ENCODE data around the gene CCS. TPM values are rescaled to one million over a fixed set of nuclear protein-coding genes. Genes with fewer than 3 reads are reported as not detected.

Gene CCS
- 87.8 and 98.5 TPM in 2 replicates for total RNA-seq
- 81.9 TPM for total RNA-seq (2013)
- polyA plus RNA-seq, result 162 and 174 TPM in 2 replicates
- polyA minus RNA-seq, result 31.2 and 51.2 TPM in 2 replicates

- TF ChIP-seq CTCF (IDR thresholded peaks at IDR 0.05) (peak; percentile 77), EZH2 (IDR thresholded peaks at IDR 0.05; ENCODE audit: borderline replicate concordance, insufficient read depth, low read depth, low read length, poor library complexity, severe bottlenecking) (no peak)
- peak; percentile 95 for ATAC-seq (ENCODE audit: low read depth)
- POLR2A ChIA-PET, result interaction anchor here (0.5 to 2.2 kb wide), 5 partner anchors 16 to 1105 kb away, joined by 4 to 17 read pairs (median 5); partner anchors contain the start of genes RBM14, RBM4 and RBM4B
- Histone ChIP-seq H2AFZ (ENCODE audit: insufficient read depth, low read depth, low read length, poor library complexity, severe bottlenecking) (peak within 1 kb of the TSS; percentile 96), H3K4me2 (replicated peaks; ENCODE audit: low read depth, low read length, poor library complexity, severe bottlenecking) (peak within 1 kb of the TSS; percentile 96), H4K20me1 (ENCODE audit: control insufficient read depth, insufficient read depth, low read length, poor library complexity, severe bottlenecking) (no peaks in the 10 kb centered on the region), H3K79me2 (ENCODE audit: control insufficient read depth, insufficient read depth, low read length) (peaks cover 58% of the 10 kb centered on the region), H3K27me3 (replicated peaks in 1 of 4; ENCODE audit: control extremely low read depth in 1 of 4, control insufficient read depth in 3 of 4, insufficient read depth in 4 of 4, low read length in 3 of 4) (no peaks in the 10 kb centered on the region), H3K27ac (ENCODE audit: low read length in 2 of 2) (peak within 1 kb of the TSS; percentile 61 to 86), H3K4me1 (ENCODE audit: control insufficient read depth in 2 of 2, insufficient read depth in 2 of 2, low read length in 2 of 2) (peaks cover 28 to 29% of the 10 kb centered on the region in 2 donors), H3K4me3 (ENCODE audit: control extremely low read depth in 1 of 5, extremely low read depth in 1 of 5, insufficient read depth in 1 of 5, low read depth in 2 of 5, low read length in 4 of 5) (peak within 1 kb of the TSS; percentile 63 to 84 (median 77)), H3K36me3 (replicated peaks in 1 of 2; ENCODE audit: control extremely low read depth in 1 of 2, control insufficient read depth in 1 of 2, extremely low read depth in 1 of 2, insufficient read depth in 2 of 2, low read length in 1 of 2) (peaks cover 0 to 4% of the 10 kb centered on the region in 2 experiments), H3K9me3 (ENCODE audit: control extremely low read depth in 1 of 3, control insufficient read depth in 2 of 3, insufficient read depth in 1 of 3, low read length in 2 of 3) (no peaks in the 10 kb centered on the region), H3K9ac (ENCODE audit: low read length) (peak within 1 kb of the TSS; percentile 89)
- peaks cover 40% of the 10 kb centered on the region for H3K4me1 Mint-ChIP-seq
- DNase-seq, result peak; percentile 96
- 16% methylated on average over 68 of the region's 68 CpGs for WGBS (ENCODE audit: insufficient coverage)
- no peaks in the 10 kb centered on the region for H3K27me3 Mint-ChIP-seq
- intact Hi-C loops (cut with micrococcal nuclease), result loop anchor here (1.0 to 5.0 kb wide), 6 partner anchors 16 to 86 kb away; partner anchors contain the start of genes ACTN3, RBM14, RBM4 and ZDHHC24
- peak within 1 kb of the TSS; percentile 99 for H3K27ac Mint-ChIP-seq
- CTCF ChIA-PET, result interaction anchor here (0.7 to 5.9 kb wide), 17 partner anchors 9 to 280 kb away, joined by 3 to 46 read pairs (median 5); partner anchors contain the start of genes RBM14, RBM4, RBM4B and ZDHHC24
- peak within 1 kb of the TSS; percentile 100 for H3K4me3 Mint-ChIP-seq
- no peaks in the 10 kb centered on the region for H3K9me3 Mint-ChIP-seq (ENCODE audit: insufficient read depth)
Observed at GRCh38 chr11:66592457-66593302, at the start of gene CCS, which contains the start of gene CCDC87. Gene CCS (plus strand): TSS chr11:66593185. CDS start chr11:66593262, 77 bp downstream. Gene CCDC87 (minus strand): TSS chr11:66593063. CDS start chr11:66593015, 48 bp downstream.

Data from B cell (primary cell).